OCI-LY1 (cell line): ENCODE measurements around the gene NF2.
"Not testable (repeated sequence)": the region's sequence is repeated elsewhere in the genome, so short reads cannot be mapped to it uniquely, and the experiment has no call there.

ENCODE experiments used
- H2AFZ ChIP-seq: fragments of 200-600 bp; sonication (generic), shearing (Covaris generic); 2 replicates; pipeline ENCODE4 v1.6.0; 2014; ENCODE audit warnings: antibody characterized with exemption, mild to moderate bottlenecking, low read length
- H3F3A ChIP-seq: fragments of 200-600 bp; sonication (generic), shearing (Covaris generic); 2 replicates; pipeline ENCODE4 v1.6.0; 2014; ENCODE audit warnings: mild to moderate bottlenecking, antibody characterized with exemption, low read length, moderate library complexity; ENCODE audit not compliant: insufficient read depth
- H3K27ac ChIP-seq: fragments of 200-600 bp; sonication (generic); 2 replicates; pipeline ENCODE4 v1.5.1; 2014; ENCODE audit warnings: low read length, mixed run types, mild to moderate bottlenecking, low read depth; ENCODE audit not compliant: poor library complexity, severe bottlenecking
- H3K27me3 ChIP-seq: fragments of 200-600 bp; sonication (generic); 2 replicates; pipeline ENCODE4 v1.6.0; 2014; ENCODE audit warnings: antibody characterized with exemption, mild to moderate bottlenecking, low read length, moderate library complexity; ENCODE audit not compliant: insufficient read depth
- H3K36me3 ChIP-seq: fragments of 200-600 bp; sonication (generic); 2 replicates; pipeline ENCODE4 v1.6.1; 2014; ENCODE audit warnings: mild to moderate bottlenecking, antibody characterized with exemption, low read length, moderate library complexity, mixed read lengths; ENCODE audit not compliant: insufficient read depth
- H3K4me1 ChIP-seq: fragments of 200-600 bp; sonication (generic); 2 replicates; pipeline ENCODE4 v1.5.1; 2014; ENCODE audit warnings: mild to moderate bottlenecking, low read length, moderate library complexity; ENCODE audit not compliant: insufficient read depth, severe bottlenecking
- H3K4me2 ChIP-seq: fragments of 200-600 bp; sonication (generic), shearing (Covaris generic); 2 replicates; pipeline ENCODE4 v1.6.1; 2014; ENCODE audit warnings: low read length
- H3K4me3 ChIP-seq: fragments of 200-600 bp; sonication (generic); 2 replicates; pipeline ENCODE4 v1.5.1; 2014; ENCODE audit warnings: low read length, low read depth, mild to moderate bottlenecking, mixed read lengths; ENCODE audit not compliant: poor library complexity, severe bottlenecking
- H3K79me2 ChIP-seq: fragments of 200-600 bp; shearing (Covaris generic); 2 replicates; pipeline ENCODE4 v1.6.1; 2016; ENCODE audit warnings: mixed run types, low read length, mixed read lengths; ENCODE audit not compliant: insufficient read depth
- H3K9ac ChIP-seq: fragments of 200-600 bp; sonication (generic), shearing (Covaris generic); 2 replicates; pipeline ENCODE4 v1.6.1; 2014; ENCODE audit warnings: mild to moderate bottlenecking, low read length, mixed read lengths
- H3K9me2 ChIP-seq: fragments of 200-600 bp; sonication (generic), shearing (Covaris generic); 2 replicates; pipeline ENCODE4 v1.6.1; 2014; ENCODE audit warnings: low read depth, mild to moderate bottlenecking, low read length, mixed read lengths
- H3K9me3 ChIP-seq: fragments of 200-600 bp; shearing (Covaris generic); 2 replicates; pipeline ENCODE4 v1.6.1; 2014; ENCODE audit warnings: low read length, mixed read lengths
- H4K20me1 ChIP-seq: fragments of 200-600 bp; sonication (generic), shearing (Covaris generic); 2 replicates; pipeline ENCODE4 v1.6.0; 2016; ENCODE audit warnings: mild to moderate bottlenecking, low read length; ENCODE audit not compliant: insufficient read depth
- EZH2 ChIP-seq: fragments of 200-600 bp; sonication (generic), shearing (Covaris generic); IDR thresholded peaks from 2 replicates; pipeline ENCODE4 v1.8.0; 2017; ENCODE audit warnings: borderline replicate concordance, mixed run types, mild to moderate bottlenecking, antibody characterized with exemption, low read length, moderate library complexity, mixed read lengths
- TF ChIP-seq, protein P1 (sequence below): fragments of 200-600 bp; sonication (generic), shearing (Covaris generic); IDR thresholded peaks from 2 replicates; pipeline ENCODE4 v1.5.1; 2017; ENCODE audit warnings: mild to moderate bottlenecking, antibody characterized with exemption, low read length, moderate library complexity, mixed read lengths

The NF2 gene

DNA sequence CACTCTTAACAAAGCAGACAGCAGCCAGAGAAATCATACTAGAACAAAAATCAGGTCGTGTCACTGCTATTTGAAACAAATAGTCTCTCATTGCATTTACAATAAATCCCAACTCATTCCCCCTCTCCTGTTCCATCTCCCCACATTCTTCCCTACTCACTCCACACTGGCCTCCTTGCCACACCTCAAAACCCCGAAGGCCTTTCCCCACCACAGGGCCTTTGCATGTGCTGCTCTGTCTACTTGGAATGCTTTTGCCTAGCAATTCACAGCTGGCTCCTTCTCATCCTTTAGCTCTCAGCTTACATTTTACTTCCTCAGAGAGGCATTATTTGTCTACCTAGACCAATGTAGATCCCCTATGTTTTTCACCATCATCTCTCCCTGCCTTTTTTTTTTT is 43.6 kb upstream of the NF2 start:
- peaks cover 65% of the 10 kb centered on the region for H3K36me3 ChIP-seq
- no peak overlapping the region for H3K9ac ChIP-seq

DNA sequence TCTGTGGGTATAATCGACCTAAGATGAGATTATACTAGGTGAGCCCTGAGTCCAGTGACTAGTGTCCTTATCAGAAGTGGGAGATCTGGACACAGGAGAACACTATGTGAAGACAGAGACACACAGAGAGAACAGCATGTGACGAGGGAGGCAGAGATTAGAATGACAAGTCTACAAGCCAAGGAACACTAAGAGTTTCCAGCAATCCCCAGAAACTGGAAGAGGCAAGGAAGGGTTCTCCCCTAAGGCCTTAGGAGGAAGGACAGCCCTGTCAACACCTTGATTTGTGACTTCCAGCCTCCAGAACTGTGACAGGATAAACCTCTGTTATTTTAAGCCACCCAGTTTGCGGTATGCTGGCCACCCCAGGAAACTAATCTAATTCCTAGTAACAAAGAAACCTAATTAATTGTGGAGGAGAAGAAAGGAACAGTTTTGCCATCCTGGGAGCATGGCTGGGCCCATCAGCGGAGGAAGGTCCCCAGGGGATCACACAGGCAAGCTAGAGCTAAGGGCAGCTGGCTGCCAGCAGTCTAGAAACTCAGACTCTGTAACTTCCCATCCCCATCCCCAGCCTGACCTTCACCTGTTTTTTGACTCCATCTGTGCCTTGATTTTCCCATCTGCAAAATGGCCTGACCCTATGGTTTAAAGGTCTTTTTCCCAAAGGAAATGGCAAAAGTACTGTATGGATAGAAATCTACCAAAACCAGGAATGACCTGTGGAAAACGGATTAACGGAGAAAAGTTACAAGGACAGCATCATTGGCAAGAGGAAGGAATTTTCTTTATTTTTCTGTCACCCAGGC is 39.6 kb upstream of the NF2 start:
- TF ChIP-seq, protein P1, sequence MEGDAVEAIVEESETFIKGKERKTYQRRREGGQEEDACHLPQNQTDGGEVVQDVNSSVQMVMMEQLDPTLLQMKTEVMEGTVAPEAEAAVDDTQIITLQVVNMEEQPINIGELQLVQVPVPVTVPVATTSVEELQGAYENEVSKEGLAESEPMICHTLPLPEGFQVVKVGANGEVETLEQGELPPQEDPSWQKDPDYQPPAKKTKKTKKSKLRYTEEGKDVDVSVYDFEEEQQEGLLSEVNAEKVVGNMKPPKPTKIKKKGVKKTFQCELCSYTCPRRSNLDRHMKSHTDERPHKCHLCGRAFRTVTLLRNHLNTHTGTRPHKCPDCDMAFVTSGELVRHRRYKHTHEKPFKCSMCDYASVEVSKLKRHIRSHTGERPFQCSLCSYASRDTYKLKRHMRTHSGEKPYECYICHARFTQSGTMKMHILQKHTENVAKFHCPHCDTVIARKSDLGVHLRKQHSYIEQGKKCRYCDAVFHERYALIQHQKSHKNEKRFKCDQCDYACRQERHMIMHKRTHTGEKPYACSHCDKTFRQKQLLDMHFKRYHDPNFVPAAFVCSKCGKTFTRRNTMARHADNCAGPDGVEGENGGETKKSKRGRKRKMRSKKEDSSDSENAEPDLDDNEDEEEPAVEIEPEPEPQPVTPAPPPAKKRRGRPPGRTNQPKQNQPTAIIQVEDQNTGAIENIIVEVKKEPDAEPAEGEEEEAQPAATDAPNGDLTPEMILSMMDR = no peak
- TF ChIP-seq EZH2 = no peak
- Histone ChIP-seq H3K36me3 (peaks cover 57% of the 10 kb centered on the region), H3K4me2 (no peak overlapping the region)

More for the DNA sequence above, 43.6 kb upstream of the NF2 start:
- Histone ChIP-seq H3F3A (no peaks in the 10 kb centered on the region), H3K27ac (no peak overlapping the region), H3K4me1 (no peaks in the 10 kb centered on the region), H4K20me1 (no peaks in the 10 kb centered on the region), H3K79me2 (no peaks in the 10 kb centered on the region), H3K27me3 (no peaks in the 10 kb centered on the region), H3K4me2 (no peak overlapping the region), H2AFZ (no peak overlapping the region), H3K9me2 (no peaks in the 10 kb centered on the region), H3K4me3 (no peak overlapping the region), H3K9me3 (no peaks in the 10 kb centered on the region)
- no peak for TF ChIP-seq EZH2
- TF ChIP-seq, protein P1 = no peak

DNA sequence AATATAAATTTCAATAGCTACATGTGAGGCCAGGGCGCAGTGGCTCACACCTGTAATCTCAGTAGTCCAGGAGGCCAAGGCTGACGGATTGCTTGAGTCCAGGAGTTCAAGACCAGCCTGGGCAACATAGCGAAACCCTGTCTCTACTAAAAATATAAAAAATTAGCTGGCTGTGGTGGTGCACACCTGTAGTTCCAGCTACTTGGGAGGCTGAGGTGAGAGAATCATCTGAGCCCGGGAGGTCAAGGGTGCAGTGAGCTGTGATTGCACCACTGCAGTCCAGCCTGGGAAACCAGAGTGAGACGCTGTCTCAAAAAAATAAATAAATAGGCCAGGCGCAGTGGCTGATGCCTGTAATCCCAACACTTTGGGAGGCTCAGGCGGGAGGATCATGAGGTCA is 36.9 kb upstream of the NF2 start:
- not testable (repeated sequence) for H3K9me3 ChIP-seq, H3K9me2 ChIP-seq, H3K4me1 ChIP-seq, H2AFZ ChIP-seq, H3K27ac ChIP-seq, H3F3A ChIP-seq, H3K9ac ChIP-seq, H3K4me3 ChIP-seq, H3K27me3 ChIP-seq, H3K79me2 ChIP-seq, H3K4me2 ChIP-seq, H4K20me1 ChIP-seq
- peaks cover 36% of the 10 kb centered on the region for H3K36me3 ChIP-seq

More for the DNA sequence above, 39.6 kb upstream of the NF2 start:
- Histone ChIP-seq H3K9ac (no peak overlapping the region), H3K4me1 (no peaks in the 10 kb centered on the region), H3K9me2 (no peaks in the 10 kb centered on the region), H4K20me1 (no peaks in the 10 kb centered on the region), H3K9me3 (no peaks in the 10 kb centered on the region), H2AFZ (no peak overlapping the region), H3K4me3 (no peak overlapping the region), H3F3A (no peaks in the 10 kb centered on the region), H3K27ac (no peak overlapping the region), H3K27me3 (no peaks in the 10 kb centered on the region), H3K79me2 (no peaks in the 10 kb centered on the region)

DNA sequence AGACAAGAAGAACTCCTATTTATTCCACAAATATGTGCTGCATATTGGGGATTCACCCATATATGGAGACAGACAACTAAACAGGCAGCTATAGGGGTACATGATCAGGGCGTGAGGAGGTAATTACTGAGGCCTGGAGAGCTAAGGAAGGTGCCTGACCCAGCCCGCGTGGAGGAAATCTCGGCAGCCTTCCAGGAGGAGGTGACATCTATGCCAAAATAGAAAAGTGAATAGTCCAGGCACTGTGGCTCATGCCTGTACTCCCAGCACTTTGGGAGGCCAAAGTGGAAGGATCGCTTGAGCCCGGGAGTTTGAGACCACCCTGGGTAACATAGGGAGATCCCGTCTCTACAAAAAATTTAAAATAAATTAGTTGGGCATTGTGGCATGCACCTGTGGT is 36.1 kb upstream of the NF2 start:
- no peaks in the 10 kb centered on the region for H3K9me3 ChIP-seq
- no peak overlapping the region for H3K27ac ChIP-seq
- no peak overlapping the region for H3K4me3 ChIP-seq
- H3F3A ChIP-seq = no peaks in the 10 kb centered on the region
- no peaks in the 10 kb centered on the region for H3K9me2 ChIP-seq
- TF ChIP-seq EZH2 = no peak
- TF ChIP-seq, protein P1 = no peak
- H3K4me1 ChIP-seq = no peaks in the 10 kb centered on the region
- H3K36me3 ChIP-seq = peaks cover 29% of the 10 kb centered on the region
- no peaks in the 10 kb centered on the region for H3K27me3 ChIP-seq
- no peak overlapping the region for H2AFZ ChIP-seq
- no peak overlapping the region for H3K4me2 ChIP-seq
- H4K20me1 ChIP-seq = no peaks in the 10 kb centered on the region
- H3K9ac ChIP-seq = no peak overlapping the region
- no peaks in the 10 kb centered on the region for H3K79me2 ChIP-seq
